MM.1S (cell line): ENCODE measurements around the gene FECH.
"Not testable (repeated sequence)": the region's sequence is repeated elsewhere in the genome, so short reads cannot be mapped to it uniquely, and the experiment has no call there.

Experiments used
- DNase-seq: peaks from one replicate; pipeline ENCODE4 v3.0.0-alpha.2; 2015
- H2AFZ ChIP-seq: fragments of 300-600 bp; sonication (generic); 2 replicates; pipeline ENCODE4 v1.6.0; 2016; ENCODE audit warnings: antibody characterized with exemption, low read length
- H3F3A ChIP-seq: fragments of 300-600 bp; sonication (generic); 2 replicates; pipeline ENCODE4 v1.6.1; 2016; ENCODE audit warnings: mild to moderate bottlenecking, antibody characterized with exemption, low read length, moderate library complexity, mixed read lengths; ENCODE audit not compliant: insufficient read depth
- H3K27ac ChIP-seq: fragments of 300-600 bp; sonication (generic); 2 replicates; pipeline ENCODE4 v1.5.1; 2016; ENCODE audit warnings: mild to moderate bottlenecking, low read length
- H3K27me3 ChIP-seq: fragments of 300-600 bp; sonication (generic); replicated peaks from 2 replicates; pipeline ENCODE4 v1.6.0; 2016; ENCODE audit warnings: low read length; ENCODE audit not compliant: insufficient read depth
- H3K36me3 ChIP-seq: fragments of 300-600 bp; sonication (generic); replicated peaks from 2 replicates; pipeline ENCODE4 v1.6.1; 2016; ENCODE audit warnings: mild to moderate bottlenecking, low read length, mixed read lengths; ENCODE audit not compliant: insufficient read depth
- H3K4me1 ChIP-seq: fragments of 300-600 bp; sonication (generic); 2 replicates; pipeline ENCODE4 v1.6.1; 2016; ENCODE audit warnings: low read length, mixed read lengths
- H3K4me2 ChIP-seq: fragments of 300-600 bp; sonication (generic); 2 replicates; pipeline ENCODE4 v1.6.0; 2016; ENCODE audit warnings: low read depth, low read length
- H3K4me3 ChIP-seq: fragments of 300-600 bp; sonication (generic); 2 replicates; pipeline ENCODE4 v1.5.1; 2016; ENCODE audit warnings: low read length, mixed read lengths
- H3K79me2 ChIP-seq: fragments of 300-600 bp; sonication (generic); 2 replicates; pipeline ENCODE4 v1.6.1; 2016; ENCODE audit warnings: mixed run types, low read length, mixed read lengths
- H3K9ac ChIP-seq: fragments of 300-600 bp; sonication (generic); 2 replicates; pipeline ENCODE4 v1.6.1; 2016; ENCODE audit warnings: low read length, mixed read lengths
- H3K9me2 ChIP-seq: fragments of 300-600 bp; sonication (generic); replicated peaks from 2 replicates; pipeline ENCODE4 v1.6.1; 2016; ENCODE audit warnings: mild to moderate bottlenecking, low read length, mixed read lengths; ENCODE audit not compliant: insufficient read depth
- H3K9me3 ChIP-seq: fragments of 300-600 bp; sonication (generic); replicated peaks from 2 replicates; pipeline ENCODE4 v1.6.1; 2016; ENCODE audit warnings: mild to moderate bottlenecking, low read length, mixed read lengths; ENCODE audit not compliant: insufficient read depth
- H4K20me1 ChIP-seq: fragments of 300-600 bp; sonication (generic); 2 replicates; pipeline ENCODE4 v1.6.1; 2016; ENCODE audit warnings: mild to moderate bottlenecking, low read length, moderate library complexity, mixed read lengths; ENCODE audit not compliant: insufficient read depth
- EZH2 ChIP-seq: fragments of 300-600 bp; sonication (generic); optimal IDR thresholded peaks from 2 replicates; pipeline ENCODE3; 2017; ENCODE audit warnings: low read depth, mild to moderate bottlenecking, antibody characterized with exemption, low read length, mixed read lengths
- EZH2phosphoT487 ChIP-seq: fragments of 300-600 bp; sonication (generic); IDR thresholded peaks from 2 replicates; pipeline ENCODE4 v1.6.1; 2018; ENCODE audit warnings: antibody characterized with exemption, low read length
- TF ChIP-seq, protein P1 (sequence below): fragments of 300-600 bp; sonication (generic); IDR thresholded peaks from 2 replicates; pipeline ENCODE4 v1.5.1; 2016; ENCODE audit warnings: antibody characterized with exemption, low read length, mixed read lengths

The FECH gene

GRCh38 chr18:57529151-57529550 is 57.4 kb downstream of the FECH start:
- Histone ChIP-seq H2AFZ (no peak overlapping the region), H3K27ac (no peak overlapping the region), H3K9me2 (no peaks in the 10 kb centered on the region), H3K4me1 (no peaks in the 10 kb centered on the region), H3K27me3 (no peaks in the 10 kb centered on the region), H4K20me1 (no peaks in the 10 kb centered on the region), H3K9ac (no peak overlapping the region), H3K9me3 (no peaks in the 10 kb centered on the region), H3K4me2 (no peak overlapping the region), H3F3A (no peaks in the 10 kb centered on the region), H3K79me2 (no peaks in the 10 kb centered on the region), H3K36me3 (no peaks in the 10 kb centered on the region), H3K4me3 (no peak overlapping the region)
- no peak for DNase-seq
- TF ChIP-seq EZH2phosphoT487 (no peak), EZH2 (no peak)
- TF ChIP-seq, protein P1, sequence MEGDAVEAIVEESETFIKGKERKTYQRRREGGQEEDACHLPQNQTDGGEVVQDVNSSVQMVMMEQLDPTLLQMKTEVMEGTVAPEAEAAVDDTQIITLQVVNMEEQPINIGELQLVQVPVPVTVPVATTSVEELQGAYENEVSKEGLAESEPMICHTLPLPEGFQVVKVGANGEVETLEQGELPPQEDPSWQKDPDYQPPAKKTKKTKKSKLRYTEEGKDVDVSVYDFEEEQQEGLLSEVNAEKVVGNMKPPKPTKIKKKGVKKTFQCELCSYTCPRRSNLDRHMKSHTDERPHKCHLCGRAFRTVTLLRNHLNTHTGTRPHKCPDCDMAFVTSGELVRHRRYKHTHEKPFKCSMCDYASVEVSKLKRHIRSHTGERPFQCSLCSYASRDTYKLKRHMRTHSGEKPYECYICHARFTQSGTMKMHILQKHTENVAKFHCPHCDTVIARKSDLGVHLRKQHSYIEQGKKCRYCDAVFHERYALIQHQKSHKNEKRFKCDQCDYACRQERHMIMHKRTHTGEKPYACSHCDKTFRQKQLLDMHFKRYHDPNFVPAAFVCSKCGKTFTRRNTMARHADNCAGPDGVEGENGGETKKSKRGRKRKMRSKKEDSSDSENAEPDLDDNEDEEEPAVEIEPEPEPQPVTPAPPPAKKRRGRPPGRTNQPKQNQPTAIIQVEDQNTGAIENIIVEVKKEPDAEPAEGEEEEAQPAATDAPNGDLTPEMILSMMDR: no peak

DNA sequence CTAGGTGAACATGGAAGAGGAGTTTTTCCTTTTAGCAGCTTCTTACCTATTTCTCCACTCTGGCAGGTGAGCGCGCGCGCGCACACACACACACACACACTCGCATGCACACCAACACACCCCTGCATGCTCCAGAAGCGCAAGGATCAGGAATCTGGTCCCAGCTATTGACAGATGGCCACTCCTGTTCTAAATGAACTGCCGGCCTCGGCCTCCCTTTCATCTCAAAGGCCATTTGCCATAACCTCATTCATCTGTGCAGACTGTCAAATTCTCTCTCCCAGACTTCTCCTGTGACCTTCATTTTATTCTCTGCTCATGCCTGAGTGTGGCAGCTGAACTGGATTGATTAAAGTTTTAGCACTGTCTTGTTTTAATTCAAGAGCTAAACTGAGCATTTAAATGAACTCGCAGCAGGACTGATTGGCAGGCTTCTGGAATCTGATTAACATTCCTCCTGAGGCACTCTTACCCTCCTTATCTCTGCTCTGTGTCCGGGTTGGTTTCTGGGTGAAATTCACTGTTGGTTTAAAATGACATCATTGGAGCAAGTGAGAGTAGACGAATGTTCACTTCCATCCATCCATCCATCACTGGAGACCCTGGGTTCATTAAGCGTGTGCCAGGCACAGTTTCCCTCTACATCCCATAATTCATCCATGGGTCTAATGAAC is 58.8 kb downstream of the FECH start:
- Histone ChIP-seq H3K9ac (no peak overlapping the region), H3K27me3 (no peaks in the 10 kb centered on the region), H3K27ac (no peak overlapping the region), H3K4me1 (peaks cover 14% of the 10 kb centered on the region), H4K20me1 (no peaks in the 10 kb centered on the region), H3K79me2 (no peaks in the 10 kb centered on the region), H3K9me2 (no peaks in the 10 kb centered on the region), H3F3A (0 out of 2 replicates have a peak, but pooled peaks cover 8% of the 10 kb centered on the region), H3K4me2 (no peak overlapping the region), H3K36me3 (no peaks in the 10 kb centered on the region), H3K9me3 (no peaks in the 10 kb centered on the region), H3K4me3 (no peak overlapping the region), H2AFZ (no peak overlapping the region)
- TF ChIP-seq EZH2phosphoT487: no peak
- TF ChIP-seq, protein P1: no peak
- TF ChIP-seq EZH2: no peak
- DNase-seq: no peak

- H2AFZ ChIP-seq: peak overlapping the region; percentile 13
- H3K27me3 ChIP-seq: no peaks in the 10 kb centered on the region
- TF ChIP-seq EZH2phosphoT487 (no peak), EZH2 (no peak)
- TF ChIP-seq, protein P1: no peak
- no peak overlapping the region for H3K27ac ChIP-seq
- H3K9ac ChIP-seq: no peak overlapping the region
- no peaks in the 10 kb centered on the region for H3K9me2 ChIP-seq
- H3K79me2 ChIP-seq: no peaks in the 10 kb centered on the region
- H3K36me3 ChIP-seq: no peaks in the 10 kb centered on the region
- no peaks in the 10 kb centered on the region for H4K20me1 ChIP-seq
- peaks cover 15% of the 10 kb centered on the region for H3K4me1 ChIP-seq
- 0 out of 2 replicates have a peak, but pooled peaks cover 8% of the 10 kb centered on the region for H3F3A ChIP-seq
- H3K9me3 ChIP-seq: no peaks in the 10 kb centered on the region
- H3K4me2 ChIP-seq: peak overlapping the region; percentile 52
- peak; percentile 58 for DNase-seq
- H3K4me3 ChIP-seq: 0 out of 2 replicates have a peak overlapping the region, but pooled peaks have one; percentile 3
Measured at GRCh38 chr18:57523171-57523956, 63.1 kb downstream of the FECH start.

GRCh38 chr18:57522348-57522747 is 64.2 kb downstream of the FECH start:
- H3K9me2 ChIP-seq, H4K20me1 ChIP-seq, DNase-seq, H3K9ac ChIP-seq, H3K27ac ChIP-seq, H3K9me3 ChIP-seq, H3K79me2 ChIP-seq, H3K36me3 ChIP-seq, H3F3A ChIP-seq, H3K4me2 ChIP-seq, H2AFZ ChIP-seq, H3K27me3 ChIP-seq, H3K4me3 ChIP-seq: not testable (repeated sequence)
- peaks cover 15% of the 10 kb centered on the region for H3K4me1 ChIP-seq
